Spinal cord (tissue), 10 donors: ENCODE measurements around the gene AGBL4. TPM values are rescaled to one million over a fixed set of nuclear protein-coding genes. Genes with fewer than 3 reads are reported as not detected.
A peak's percentile ranks its signal among the peaks of the same experiment; 100 is the strongest.

Experiments used
- DNase-seq, 6 donors: peaks; one replicate each; pipeline versions ENCODE4 v3.0.0 to v3.0.0-alpha.2; 2013 to 2015; ENCODE audit warnings: low spot score in 6 of 6, low read depth in 4 of 6
- H3K27ac ChIP-seq: one replicate; pipeline ENCODE4 v1.5.1; 2013; ENCODE audit warnings: low read depth, low read length, control low read depth
- H3K27me3 ChIP-seq: one replicate; pipeline ENCODE4 v1.6.1; 2013; ENCODE audit warnings: low read length; ENCODE audit not compliant: control insufficient read depth, insufficient read depth
- H3K36me3 ChIP-seq: one replicate; pipeline ENCODE4 v1.6.1; 2013; ENCODE audit warnings: low read length; ENCODE audit not compliant: control insufficient read depth, insufficient read depth
- H3K4me1 ChIP-seq: one replicate; pipeline ENCODE4 v1.6.1; 2013; ENCODE audit warnings: low read length; ENCODE audit not compliant: control insufficient read depth, insufficient read depth
- H3K4me3 ChIP-seq: one replicate; pipeline ENCODE4 v1.5.1; 2013; ENCODE audit warnings: low read depth, low read length, control low read depth
- H3K9me3 ChIP-seq: one replicate; pipeline ENCODE4 v1.6.1; 2013; ENCODE audit warnings: low read length; ENCODE audit not compliant: control insufficient read depth, insufficient read depth
- WGBS: methylation state at CpG from one replicate; pipeline ENCODE4 v1.1.5; 2013; ENCODE audit warnings: missing lambda C conversion rate; ENCODE audit not compliant: insufficient coverage; 5-methylcytosine and 5-hydroxymethylcytosine counted together
- polyA plus RNA-seq, 2 donors: library from polyadenylated mRNA; unstranded; fragments of 120-200 nt; gene quantifications; one replicate each; pipeline ENCODE4 v1.2.1, GENCODE V29; 2013; ENCODE audit not compliant: insufficient read length in 2 of 2
- total RNA-seq, 2 donors: library from RNA; depleted of rRNA in 1 of 2; stranded (reverse); fragments of 120-200 nt in 1 of 2; fragments of >200 nt in 1 of 2; gene quantifications; one replicate each; pipeline versions ENCODE4 v1.2.3 to v1.2.4, GENCODE V29; 2013 to 2014
- donor health status: healthy.

Gene AGBL4
- total and polyA plus RNA-seq, 4 donors, result 3.8 to 6.8 (median 4.7) TPM

DNA sequence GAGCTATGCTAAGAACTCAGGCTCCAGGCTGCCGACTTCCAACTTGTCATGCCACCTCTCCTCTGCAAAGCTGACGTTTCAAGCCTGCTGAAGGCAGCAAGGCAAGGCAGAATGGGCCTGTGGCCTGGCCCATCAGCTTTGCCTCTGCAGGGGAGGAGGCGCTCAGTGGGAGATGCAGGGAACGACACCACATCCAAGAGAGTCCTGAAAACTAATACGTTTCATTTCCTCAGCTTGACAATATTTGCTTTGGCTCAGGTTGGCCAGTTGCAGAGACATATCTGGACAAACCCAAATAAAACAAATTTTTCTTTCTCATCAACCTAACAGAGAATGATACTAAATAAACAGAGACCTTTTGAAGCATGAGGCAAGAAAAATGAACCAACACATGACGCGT, 1282.4 kb downstream of the AGBL4 start:
- peak in 1 of 6 donors; percentile 72 for DNase-seq

GRCh38 chr1:48740621-48741020, 1283.1 kb downstream of the AGBL4 start:
- H3K4me3 ChIP-seq, result no peak overlapping the region
- 83% methylated on average over 1 of the region's 3 CpGs for WGBS
- H3K36me3 ChIP-seq, result peaks cover 15% of the 10 kb centered on the region
- peak in 1 of 6 donors; percentile 42 for DNase-seq
- H3K9me3 ChIP-seq, result no peaks in the 10 kb centered on the region
- H3K4me1 ChIP-seq, result peaks cover 3% of the 10 kb centered on the region
- no peaks in the 10 kb centered on the region for H3K27me3 ChIP-seq
- no peak overlapping the region for H3K27ac ChIP-seq

More for the DNA sequence above, 1282.4 kb downstream of the AGBL4 start:
- Histone ChIP-seq H3K9me3 (no peaks in the 10 kb centered on the region), H3K27me3 (no peaks in the 10 kb centered on the region), H3K4me3 (no peak overlapping the region), H3K27ac (no peak overlapping the region), H3K4me1 (peaks cover 5% of the 10 kb centered on the region), H3K36me3 (peaks cover 10% of the 10 kb centered on the region)
- 78% methylated on average over 5 of the region's 7 CpGs for WGBS

DNA sequence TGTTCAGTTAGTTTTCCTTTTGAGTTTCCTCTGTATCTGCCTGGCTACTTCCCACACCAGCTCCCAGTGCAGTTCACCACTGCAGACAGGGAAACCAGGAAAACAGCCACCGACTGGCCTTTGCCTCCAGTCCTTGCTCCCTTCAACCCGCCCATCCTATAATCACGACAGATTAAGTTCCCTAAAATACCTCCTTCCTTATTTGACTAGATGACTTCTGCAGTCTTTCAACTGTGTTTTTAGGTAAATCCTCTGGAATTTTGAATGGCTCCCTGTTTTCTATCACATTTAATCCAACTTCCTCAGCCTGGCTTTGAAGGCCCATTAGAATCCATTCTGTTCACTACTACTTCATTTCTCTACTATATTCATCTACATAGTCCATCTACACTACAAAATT, 1284.7 kb downstream of the AGBL4 start:
- no peak for DNase-seq
- H3K27ac ChIP-seq, result no peak overlapping the region
- peaks cover 23% of the 10 kb centered on the region for H3K36me3 ChIP-seq
- H3K9me3 ChIP-seq, result no peaks in the 10 kb centered on the region
- H3K4me3 ChIP-seq, result no peak overlapping the region
- H3K4me1 ChIP-seq, result peaks cover 3% of the 10 kb centered on the region
- WGBS, result 100% methylated on average over 3 of the region's 3 CpGs
- H3K27me3 ChIP-seq, result no peaks in the 10 kb centered on the region

- H3K4me3 ChIP-seq, result no peak overlapping the region
- H3K36me3 ChIP-seq, result peaks cover 28% of the 10 kb centered on the region
- no peak overlapping the region for H3K27ac ChIP-seq
- peaks cover 3% of the 10 kb centered on the region for H3K4me1 ChIP-seq
- H3K27me3 ChIP-seq, result no peaks in the 10 kb centered on the region
- H3K9me3 ChIP-seq, result no peaks in the 10 kb centered on the region
- WGBS, result 92% methylated on average over 4 of the region's 4 CpGs
- no peak for DNase-seq
Observed at GRCh38 chr1:48738356-48738755, 1285.4 kb downstream of the AGBL4 start.

- peaks cover 30% of the 10 kb centered on the region for H3K36me3 ChIP-seq
Observed at GRCh38 chr1:48735796-48736195, 1288.0 kb downstream of the AGBL4 start.

DNA sequence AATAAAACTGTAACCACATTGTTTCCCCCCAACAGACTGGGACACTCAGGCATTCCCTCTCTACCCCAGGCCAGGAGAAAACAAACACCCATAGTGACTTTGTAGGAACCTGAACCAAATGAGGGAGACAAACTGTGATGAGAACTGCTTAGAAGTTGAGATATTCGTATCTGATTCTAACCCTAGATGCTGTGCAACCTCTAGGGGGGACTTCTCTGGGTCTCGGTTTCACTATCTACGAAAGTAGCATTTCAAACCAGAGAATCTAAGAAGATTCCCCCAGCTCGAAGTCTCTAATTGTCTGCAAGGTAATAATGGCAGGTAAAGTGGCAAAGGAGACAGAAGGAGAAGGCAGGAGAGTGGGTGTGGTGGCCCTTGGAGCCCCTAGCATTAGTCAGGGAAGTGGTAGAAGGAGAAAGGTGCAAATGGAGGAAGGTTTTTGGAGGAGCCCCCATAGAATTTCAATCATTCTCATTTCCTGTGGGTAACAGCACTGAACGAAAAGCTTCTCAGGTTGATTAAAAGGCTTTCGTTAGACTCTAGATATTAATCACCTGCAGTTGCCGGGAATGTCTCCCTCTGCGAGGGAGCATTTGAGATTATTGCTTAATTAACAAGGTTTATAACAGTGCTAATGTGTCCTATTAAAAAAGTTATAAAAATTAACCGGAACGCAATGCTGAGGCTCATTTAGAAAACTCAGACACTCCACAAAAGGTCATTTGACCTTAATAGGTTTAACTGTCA, 1293.4 kb downstream of the AGBL4 start:
- H3K4me1 ChIP-seq, result no peaks in the 10 kb centered on the region
- no peak overlapping the region for H3K27ac ChIP-seq
- peaks cover 23% of the 10 kb centered on the region for H3K36me3 ChIP-seq
- 51% methylated on average over 5 of the region's 10 CpGs for WGBS
- no peak overlapping the region for H3K4me3 ChIP-seq
- H3K27me3 ChIP-seq, result no peaks in the 10 kb centered on the region
- peak in 1 of 6 donors; percentile 84 for DNase-seq
- no peaks in the 10 kb centered on the region for H3K9me3 ChIP-seq

More at GRCh38 chr1:48735796-48736195, 1288.0 kb downstream of the AGBL4 start:
- Histone ChIP-seq H3K4me3 (no peak overlapping the region), H3K27me3 (no peaks in the 10 kb centered on the region), H3K4me1 (peaks cover 3% of the 10 kb centered on the region), H3K27ac (no peak overlapping the region), H3K9me3 (no peaks in the 10 kb centered on the region)
- DNase-seq, result no peak
- 49% methylated on average over 5 of the region's 6 CpGs for WGBS

GRCh38 chr1:48728584-48728983, 1295.2 kb downstream of the AGBL4 start:
- no peaks in the 10 kb centered on the region for H3K9me3 ChIP-seq
- 72% methylated on average over 2 of the region's 2 CpGs for WGBS
- peaks cover 10% of the 10 kb centered on the region for H3K36me3 ChIP-seq
- H3K27me3 ChIP-seq, result no peaks in the 10 kb centered on the region
- peak in 1 of 6 donors; percentile 40 for DNase-seq
- H3K4me1 ChIP-seq, result no peaks in the 10 kb centered on the region
- no peak overlapping the region for H3K27ac ChIP-seq
- H3K4me3 ChIP-seq, result no peak overlapping the region

DNA sequence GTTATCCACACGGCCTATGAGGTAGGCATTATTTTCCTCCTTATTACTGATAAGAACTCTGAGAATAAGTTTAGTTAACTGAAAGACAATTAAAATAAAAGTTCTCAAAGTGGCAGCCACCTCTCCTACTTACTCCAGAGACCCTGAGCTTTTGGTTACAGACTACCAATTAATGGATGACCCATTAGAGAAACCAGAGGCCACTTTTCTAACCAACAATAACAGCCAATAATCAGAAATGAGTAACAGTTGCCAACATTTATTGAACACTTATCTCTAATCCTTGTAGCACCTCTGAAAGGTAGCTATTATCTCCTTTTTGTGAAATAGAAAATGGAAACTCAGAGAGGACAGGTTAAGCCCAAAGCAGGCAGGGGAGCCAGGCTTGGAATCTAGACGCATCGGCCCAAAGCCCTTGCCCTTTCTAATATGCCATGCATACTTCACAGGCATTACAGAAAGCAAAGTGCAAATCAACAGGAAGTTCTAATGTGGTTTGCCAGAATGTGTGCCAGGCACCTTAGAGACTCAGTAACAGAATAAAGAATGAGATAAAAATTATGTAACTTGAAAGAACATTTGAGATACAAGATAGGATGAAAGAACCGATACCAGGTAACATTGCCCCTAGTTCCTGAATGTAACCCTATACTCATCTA, 1297.1 kb downstream of the AGBL4 start:
- no peaks in the 10 kb centered on the region for H3K27me3 ChIP-seq
- DNase-seq, result no peak
- peaks cover 4% of the 10 kb centered on the region for H3K36me3 ChIP-seq
- H3K4me1 ChIP-seq, result no peaks in the 10 kb centered on the region
- no CpG with 5 or more reads among the region's 4 CpGs for WGBS
- no peak overlapping the region for H3K27ac ChIP-seq
- no peaks in the 10 kb centered on the region for H3K9me3 ChIP-seq
- no peak overlapping the region for H3K4me3 ChIP-seq

DNA sequence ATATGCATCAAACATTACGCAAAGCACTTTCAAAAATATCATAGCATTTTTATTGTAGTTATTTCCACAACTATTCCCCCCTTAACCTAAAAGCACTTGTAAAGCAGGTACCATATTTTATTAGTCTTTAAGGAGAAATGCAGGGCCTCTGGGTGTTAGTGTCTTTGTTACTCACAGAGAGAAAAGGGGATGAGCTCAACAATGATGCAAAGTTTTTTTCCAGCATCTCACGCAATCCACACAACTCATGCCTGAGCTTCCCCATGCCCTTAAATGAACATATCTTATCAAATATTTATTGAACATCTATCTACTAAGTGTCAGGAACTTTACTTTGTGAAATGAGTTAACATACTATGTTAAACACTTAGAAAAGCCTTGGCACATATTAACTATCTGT, 1297.6 kb downstream of the AGBL4 start:
- no CpG with 5 or more reads among the region's 2 CpGs for WGBS
- H3K4me3 ChIP-seq, result no peak overlapping the region

More for the DNA sequence above, 1297.6 kb downstream of the AGBL4 start:
- H3K27ac ChIP-seq, result no peak overlapping the region
- no peak for DNase-seq
- no peaks in the 10 kb centered on the region for H3K4me1 ChIP-seq
- H3K36me3 ChIP-seq, result peaks cover 4% of the 10 kb centered on the region
- H3K9me3 ChIP-seq, result no peaks in the 10 kb centered on the region
- H3K27me3 ChIP-seq, result no peaks in the 10 kb centered on the region
